ENCODE measurements around the gene SH3BGRL2. TPM values are rescaled to one million over a fixed set of nuclear protein-coding genes. Genes with fewer than 3 reads are reported as not detected.

The SH3BGRL2 gene
- total RNA-seq, 1 donor from 2014 or later, result 47.0 TPM

- Histone ChIP-seq H3K4me2 (no peak overlapping the region), H3K4me3 (no peak overlapping the region), H3K4me1 (peaks cover 13% of the 10 kb centered on the region), H4K20me1 (ENCODE audit: low read depth) (no peaks in the 10 kb centered on the region), H3K27ac (no peak overlapping the region), H3F3A (ENCODE audit: low read depth) (no peaks in the 10 kb centered on the region), H2AFZ (replicated peaks) (no peak overlapping the region), H3K27me3 (no peaks in the 10 kb centered on the region), H3K9ac (no peak overlapping the region), H3K79me2 (ENCODE audit: low read depth) (no peaks in the 10 kb centered on the region), H3K9me3 (ENCODE audit: low read depth) (no peaks in the 10 kb centered on the region), H3K36me3 (no peaks in the 10 kb centered on the region)
- no peak overlapping the region for H3K4me3 Mint-ChIP-seq
- TF ChIP-seq EZH2phosphoT487 (IDR thresholded peaks at IDR 0.05) (no peak), EZH2 (IDR thresholded peaks at IDR 0.05) (no peak)
- DNase-seq (ENCODE audit: low spot score), result no peak
- H3K27ac Mint-ChIP-seq, result no peak overlapping the region
- H3K4me1 Mint-ChIP-seq, result no peaks in the 10 kb centered on the region
- no peaks in the 10 kb centered on the region for H3K9me3 Mint-ChIP-seq
- no peaks in the 10 kb centered on the region for H3K27me3 Mint-ChIP-seq (ENCODE audit: insufficient read depth, low read depth)
- peaks cover 20% of the 10 kb centered on the region for H3K36me3 Mint-ChIP-seq
Observed at GRCh38 chr6:79699606-79700005, 68.5 kb downstream of the SH3BGRL2 start.

DNA sequence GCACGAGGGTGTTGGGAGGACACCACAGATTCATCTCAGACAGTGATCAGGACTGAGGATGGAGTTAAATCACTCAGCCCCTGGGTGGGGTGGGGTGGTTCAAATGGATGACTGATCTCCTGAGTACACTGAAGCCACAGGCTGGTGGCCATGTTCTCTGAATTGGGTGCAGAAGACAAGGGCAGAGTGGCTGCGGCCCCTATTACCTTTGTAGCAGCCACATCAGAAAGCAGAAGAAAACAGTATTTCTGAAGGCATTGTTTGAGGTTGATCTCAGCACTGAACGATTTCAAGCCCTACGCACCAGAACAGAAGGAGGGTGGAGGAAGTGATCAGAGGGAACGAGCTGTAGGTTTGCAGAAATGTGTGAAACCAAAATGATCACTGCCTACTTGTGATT is 71.6 kb downstream of the SH3BGRL2 start:
- TF ChIP-seq CTCF (IDR thresholded peaks at IDR 0.05), result no peak
- TF ChIP-seq EZH2 (IDR thresholded peaks at IDR 0.05), result no peak
- TF ChIP-seq EZH2phosphoT487 (IDR thresholded peaks at IDR 0.05), result no peak

DNA sequence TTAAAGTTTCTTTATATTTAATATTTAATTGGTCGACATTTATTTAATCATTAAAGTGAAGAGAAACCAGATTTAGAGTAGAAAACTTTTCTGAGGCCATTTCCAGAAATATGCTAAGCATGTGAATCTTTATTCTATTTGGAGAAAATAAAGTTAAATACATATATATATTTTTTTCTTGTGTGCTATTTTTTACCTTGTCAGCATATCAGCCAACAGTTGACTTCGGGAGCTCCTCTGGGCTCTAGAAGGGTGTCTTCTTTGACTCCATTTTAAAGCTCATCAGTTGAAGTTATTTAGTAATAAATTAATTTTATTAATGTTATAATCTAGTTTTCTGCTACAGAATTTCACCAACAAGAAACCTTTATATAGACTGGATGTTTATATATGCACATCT is 73.1 kb downstream of the SH3BGRL2 start:
- Histone ChIP-seq H3K4me3 (no peak overlapping the region), H3K9ac (no peak overlapping the region), H3K9me3 (ENCODE audit: low read depth) (no peaks in the 10 kb centered on the region), H3K4me1 (peaks cover 6% of the 10 kb centered on the region), H2AFZ (replicated peaks) (no peak overlapping the region), H3K4me2 (no peak overlapping the region), H3K79me2 (ENCODE audit: low read depth) (no peaks in the 10 kb centered on the region), H3K36me3 (no peaks in the 10 kb centered on the region), H3F3A (ENCODE audit: low read depth) (no peaks in the 10 kb centered on the region), H3K27ac (no peak overlapping the region), H4K20me1 (ENCODE audit: low read depth) (no peaks in the 10 kb centered on the region), H3K27me3 (no peaks in the 10 kb centered on the region)
- no peak overlapping the region for H3K27ac Mint-ChIP-seq
- H3K4me3 Mint-ChIP-seq, result no peak overlapping the region
- H3K27me3 Mint-ChIP-seq (ENCODE audit: insufficient read depth, low read depth), result no peaks in the 10 kb centered on the region
- H3K36me3 Mint-ChIP-seq, result peaks cover 15% of the 10 kb centered on the region
- TF ChIP-seq EZH2phosphoT487 (IDR thresholded peaks at IDR 0.05) (no peak), CTCF (IDR thresholded peaks at IDR 0.05) (no peak), EZH2 (IDR thresholded peaks at IDR 0.05) (no peak)
- no peaks in the 10 kb centered on the region for H3K4me1 Mint-ChIP-seq
- no peaks in the 10 kb centered on the region for H3K9me3 Mint-ChIP-seq
- DNase-seq (ENCODE audit: low spot score), result no peak

More for the DNA sequence above, 71.6 kb downstream of the SH3BGRL2 start:
- Histone ChIP-seq H3K27ac (no peak overlapping the region), H3K9ac (no peak overlapping the region), H3K27me3 (no peaks in the 10 kb centered on the region), H3K9me3 (ENCODE audit: low read depth) (no peaks in the 10 kb centered on the region), H3K36me3 (no peaks in the 10 kb centered on the region), H2AFZ (replicated peaks) (no peak overlapping the region), H3K79me2 (ENCODE audit: low read depth) (no peaks in the 10 kb centered on the region), H3K4me1 (peaks cover 6% of the 10 kb centered on the region), H4K20me1 (ENCODE audit: low read depth) (no peaks in the 10 kb centered on the region), H3F3A (ENCODE audit: low read depth) (no peaks in the 10 kb centered on the region), H3K4me3 (no peak overlapping the region), H3K4me2 (no peak overlapping the region)
- no peak for DNase-seq (ENCODE audit: low spot score)
- Mint-ChIP-seq H3K4me1 (no peaks in the 10 kb centered on the region), H3K27ac (no peak overlapping the region), H3K9me3 (no peaks in the 10 kb centered on the region), H3K4me3 (no peak overlapping the region), H3K36me3 (peaks cover 17% of the 10 kb centered on the region), H3K27me3 (ENCODE audit: insufficient read depth, low read depth) (no peaks in the 10 kb centered on the region)

DNA sequence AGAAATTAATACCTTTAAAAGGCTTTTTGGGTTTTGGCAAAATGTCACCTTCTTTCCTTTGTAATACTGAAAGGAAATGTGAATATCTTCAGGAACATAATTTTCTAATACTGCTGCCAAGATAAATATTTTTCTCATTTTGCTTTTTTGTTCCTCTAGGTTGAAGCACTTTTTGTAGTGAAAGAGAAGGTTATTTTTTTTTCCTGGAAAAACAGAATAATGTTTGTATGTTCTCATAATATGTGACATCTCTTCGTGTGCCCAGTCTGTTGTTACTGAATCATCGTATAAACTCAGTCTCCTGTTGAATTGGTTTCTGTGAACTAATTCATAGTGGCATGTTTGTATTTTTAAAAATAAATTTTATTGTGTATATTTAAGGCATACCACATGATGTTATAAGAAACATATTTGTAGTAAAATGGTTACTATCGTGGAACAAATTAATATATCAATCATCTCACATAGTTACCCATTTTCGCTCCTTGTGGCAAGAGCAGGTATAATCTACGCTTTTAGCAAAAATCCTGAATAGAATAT is 74.4 kb downstream of the SH3BGRL2 start:
- Histone ChIP-seq H3K79me2 (ENCODE audit: low read depth) (no peaks in the 10 kb centered on the region), H3K9me3 (ENCODE audit: low read depth) (no peaks in the 10 kb centered on the region), H3K4me1 (peaks cover 8% of the 10 kb centered on the region), H4K20me1 (ENCODE audit: low read depth) (no peaks in the 10 kb centered on the region), H2AFZ (replicated peaks) (no peak overlapping the region), H3K4me2 (no peak overlapping the region), H3K36me3 (no peaks in the 10 kb centered on the region), H3K27me3 (no peaks in the 10 kb centered on the region), H3K9ac (no peak overlapping the region), H3F3A (ENCODE audit: low read depth) (no peaks in the 10 kb centered on the region), H3K4me3 (no peak overlapping the region), H3K27ac (no peak overlapping the region)
- no peaks in the 10 kb centered on the region for H3K27me3 Mint-ChIP-seq (ENCODE audit: insufficient read depth, low read depth)
- H3K36me3 Mint-ChIP-seq, result peaks cover 10% of the 10 kb centered on the region
- TF ChIP-seq CTCF (IDR thresholded peaks at IDR 0.05) (no peak), EZH2 (IDR thresholded peaks at IDR 0.05) (no peak), EZH2phosphoT487 (IDR thresholded peaks at IDR 0.05) (no peak)
- H3K4me3 Mint-ChIP-seq, result no peak overlapping the region
- no peaks in the 10 kb centered on the region for H3K4me1 Mint-ChIP-seq
- no peak overlapping the region for H3K27ac Mint-ChIP-seq
- DNase-seq (ENCODE audit: low spot score), result no peak
- H3K9me3 Mint-ChIP-seq, result no peaks in the 10 kb centered on the region
